ENCODE data around the gene NRXN3. TPM values are rescaled to one million over a fixed set of nuclear protein-coding genes. Genes with fewer than 3 reads are reported as not detected.

Gene NRXN3
- total RNA-seq, result 10.5 to 11.4 TPM (median 10.7 TPM) in 3 replicates

DNA sequence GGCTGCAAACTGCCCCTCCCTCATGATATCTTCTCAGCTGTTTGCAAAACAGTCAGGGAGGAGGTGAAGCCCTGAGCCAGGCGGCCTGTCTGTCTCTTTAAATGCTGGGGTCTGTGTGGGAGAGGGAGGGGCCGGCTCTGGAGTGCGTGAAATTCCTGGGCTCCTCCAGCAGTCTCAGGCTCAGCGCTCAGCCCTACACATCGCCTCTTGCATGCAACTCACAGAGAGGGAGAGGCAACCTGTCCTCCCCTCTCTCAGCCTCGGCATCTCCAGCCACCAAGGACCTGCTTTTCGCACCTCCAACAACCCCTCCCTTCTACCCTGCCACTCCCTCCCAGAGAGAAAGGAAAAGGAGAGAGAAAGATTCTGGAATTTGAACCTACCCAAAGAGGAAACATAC lies at the start of gene NRXN3:
Gene NRXN3 (plus strand): TSS at position 171 of the 400 bp plus-strand sequence. CDS start 72,721 bp downstream, outside the sequence.
- peak within 1 kb of the TSS; percentile 11 for H3K4me3 Mint-ChIP-seq
- peak in 1 of 2 experiments; percentile 59 for DNase-seq (ENCODE audit: low spot score in 2 of 2, unreplicated experiment in 2 of 2)
- H3K27me3 Mint-ChIP-seq (ENCODE audit: low read depth), result peaks cover 61% of the 10 kb centered on the region
- no peak within 1 kb of the TSS for H3K27ac Mint-ChIP-seq
- TF ChIP-seq, protein P1, sequence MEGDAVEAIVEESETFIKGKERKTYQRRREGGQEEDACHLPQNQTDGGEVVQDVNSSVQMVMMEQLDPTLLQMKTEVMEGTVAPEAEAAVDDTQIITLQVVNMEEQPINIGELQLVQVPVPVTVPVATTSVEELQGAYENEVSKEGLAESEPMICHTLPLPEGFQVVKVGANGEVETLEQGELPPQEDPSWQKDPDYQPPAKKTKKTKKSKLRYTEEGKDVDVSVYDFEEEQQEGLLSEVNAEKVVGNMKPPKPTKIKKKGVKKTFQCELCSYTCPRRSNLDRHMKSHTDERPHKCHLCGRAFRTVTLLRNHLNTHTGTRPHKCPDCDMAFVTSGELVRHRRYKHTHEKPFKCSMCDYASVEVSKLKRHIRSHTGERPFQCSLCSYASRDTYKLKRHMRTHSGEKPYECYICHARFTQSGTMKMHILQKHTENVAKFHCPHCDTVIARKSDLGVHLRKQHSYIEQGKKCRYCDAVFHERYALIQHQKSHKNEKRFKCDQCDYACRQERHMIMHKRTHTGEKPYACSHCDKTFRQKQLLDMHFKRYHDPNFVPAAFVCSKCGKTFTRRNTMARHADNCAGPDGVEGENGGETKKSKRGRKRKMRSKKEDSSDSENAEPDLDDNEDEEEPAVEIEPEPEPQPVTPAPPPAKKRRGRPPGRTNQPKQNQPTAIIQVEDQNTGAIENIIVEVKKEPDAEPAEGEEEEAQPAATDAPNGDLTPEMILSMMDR (IDR thresholded peaks at IDR 0.05; ENCODE audit: unreplicated experiment), result no peak
- H3K36me3 Mint-ChIP-seq, result no peaks in the 10 kb centered on the region
- peaks cover 3% of the 10 kb centered on the region for H3K4me1 Mint-ChIP-seq
- no peaks in the 10 kb centered on the region for H3K9me3 Mint-ChIP-seq

DNA sequence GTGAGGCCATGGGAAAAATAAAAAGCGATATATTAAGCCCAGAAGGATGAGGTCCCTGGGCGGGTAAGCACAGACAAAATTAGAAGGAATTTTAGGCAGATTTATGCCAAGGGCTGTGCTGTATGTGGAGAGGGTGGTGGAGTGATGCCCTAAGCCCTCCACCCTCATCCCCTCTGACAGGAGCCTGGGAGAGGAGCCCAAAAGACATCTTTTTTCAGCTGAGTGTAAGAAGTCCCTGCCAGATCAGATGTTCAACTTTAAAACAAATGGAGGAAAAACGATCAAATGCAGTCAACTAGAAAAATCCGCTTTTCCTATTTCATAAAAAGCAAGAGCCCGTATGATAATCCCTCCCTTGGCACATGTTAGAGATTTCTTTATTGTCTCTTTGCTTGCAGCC lies 47.7 kb upstream of the NRXN3 start:
- no peak overlapping the region for H3K4me3 Mint-ChIP-seq
- no peak overlapping the region for H3K27ac Mint-ChIP-seq
- no peak for DNase-seq (ENCODE audit: low spot score in 2 of 2, unreplicated experiment in 2 of 2)
- peaks cover 11% of the 10 kb centered on the region for H3K9me3 Mint-ChIP-seq
- H3K27me3 Mint-ChIP-seq (ENCODE audit: low read depth), result peaks cover 23% of the 10 kb centered on the region
- peaks cover 2% of the 10 kb centered on the region for H3K4me1 Mint-ChIP-seq
- TF ChIP-seq, protein P1 (IDR thresholded peaks at IDR 0.05; ENCODE audit: unreplicated experiment), result no peak
- H3K36me3 Mint-ChIP-seq, result no peaks in the 10 kb centered on the region

DNA sequence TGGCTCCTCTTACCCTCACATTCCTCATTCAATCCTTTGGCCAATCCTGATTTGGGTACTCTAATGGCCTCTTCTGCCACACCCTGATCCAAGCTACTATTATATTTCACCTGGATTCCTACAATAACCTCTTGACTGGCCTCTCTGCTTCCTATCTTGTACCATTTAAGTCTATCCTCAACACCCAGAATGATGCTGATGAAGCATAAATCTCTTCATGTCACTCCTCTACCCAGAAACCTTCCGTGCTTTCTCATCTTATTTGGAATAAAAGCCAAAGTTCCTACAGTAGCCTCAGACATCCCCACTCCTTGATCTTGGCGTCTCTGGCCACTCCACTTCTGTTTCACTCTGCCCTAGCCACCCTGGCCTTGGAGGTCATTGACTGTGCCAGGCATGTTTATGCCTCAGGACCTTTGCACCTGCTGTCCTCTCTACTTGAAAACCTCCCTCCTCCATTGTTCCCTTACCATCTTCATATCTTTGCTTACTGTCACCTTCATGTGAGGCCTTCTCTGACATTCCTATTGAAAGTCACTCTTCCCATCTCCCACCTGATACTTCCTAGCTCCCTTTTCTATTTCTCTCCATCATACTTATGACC lies 46.4 kb upstream of the NRXN3 start:
- H3K9me3 Mint-ChIP-seq, result peaks cover 6% of the 10 kb centered on the region
- H3K4me1 Mint-ChIP-seq, result peaks cover 2% of the 10 kb centered on the region
- no peak for DNase-seq (ENCODE audit: low spot score in 2 of 2, unreplicated experiment in 2 of 2)
- no peaks in the 10 kb centered on the region for H3K36me3 Mint-ChIP-seq
- no peak overlapping the region for H3K4me3 Mint-ChIP-seq
- H3K27me3 Mint-ChIP-seq (ENCODE audit: low read depth), result peaks cover 23% of the 10 kb centered on the region
- TF ChIP-seq, protein P1 (IDR thresholded peaks at IDR 0.05; ENCODE audit: unreplicated experiment), result no peak
- H3K27ac Mint-ChIP-seq, result no peak overlapping the region

DNA sequence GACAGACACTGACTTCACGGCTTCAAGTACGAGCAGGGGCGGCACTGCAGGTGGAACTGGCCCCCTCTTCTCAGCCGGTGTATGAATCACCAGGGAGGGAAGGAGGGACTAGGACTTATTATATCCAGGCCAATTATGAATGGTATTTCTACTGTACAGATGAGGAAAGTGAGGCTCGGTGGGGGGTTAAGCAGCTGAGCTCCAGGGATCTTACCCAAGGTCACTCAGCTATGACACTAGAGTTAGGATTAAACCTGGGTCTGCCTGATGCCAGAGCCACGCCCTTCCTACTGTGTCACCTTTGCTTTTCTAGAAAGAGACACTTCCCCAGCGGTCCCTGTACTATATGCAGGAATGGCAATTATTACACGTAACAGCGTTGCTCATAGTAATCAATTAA lies 42.2 kb upstream of the NRXN3 start:
- peaks cover 2% of the 10 kb centered on the region for H3K4me1 Mint-ChIP-seq

DNA sequence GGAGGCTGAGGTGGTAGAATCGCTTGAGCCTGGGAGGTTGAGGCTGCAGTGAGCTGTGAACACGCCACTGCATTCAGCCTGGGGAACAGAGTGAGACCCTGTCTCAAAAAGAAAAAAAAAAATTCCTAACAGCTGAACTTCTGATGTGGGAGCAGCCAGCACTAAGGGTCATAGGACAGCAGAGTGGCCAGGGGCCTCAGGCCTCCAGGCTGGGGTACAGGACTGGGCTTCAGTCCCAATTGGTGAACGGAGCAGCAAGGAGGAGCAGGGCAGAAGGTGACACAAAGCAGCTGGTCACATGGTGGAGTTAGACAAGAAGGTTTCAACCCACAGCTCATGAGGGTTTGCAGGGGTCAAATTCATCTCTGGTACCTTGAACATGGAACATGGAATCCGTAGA lies 40.8 kb upstream of the NRXN3 start:
- no peak for DNase-seq (ENCODE audit: low spot score in 2 of 2, unreplicated experiment in 2 of 2)
- H3K4me1 Mint-ChIP-seq, result peaks cover 2% of the 10 kb centered on the region

More for the DNA sequence above, 42.2 kb upstream of the NRXN3 start:
- no peaks in the 10 kb centered on the region for H3K9me3 Mint-ChIP-seq
- no peak overlapping the region for H3K4me3 Mint-ChIP-seq
- TF ChIP-seq, protein P1 (IDR thresholded peaks at IDR 0.05; ENCODE audit: unreplicated experiment), result no peak
- H3K36me3 Mint-ChIP-seq, result no peaks in the 10 kb centered on the region
- no peak for DNase-seq (ENCODE audit: low spot score in 2 of 2, unreplicated experiment in 2 of 2)
- no peak overlapping the region for H3K27ac Mint-ChIP-seq
- peaks cover 24% of the 10 kb centered on the region for H3K27me3 Mint-ChIP-seq (ENCODE audit: low read depth)

More for the DNA sequence above, 40.8 kb upstream of the NRXN3 start:
- Mint-ChIP-seq H3K36me3 (no peaks in the 10 kb centered on the region), H3K9me3 (no peaks in the 10 kb centered on the region), H3K27me3 (ENCODE audit: low read depth) (peaks cover 19% of the 10 kb centered on the region), H3K27ac (no peak overlapping the region), H3K4me3 (no peak overlapping the region)
- TF ChIP-seq, protein P1 (IDR thresholded peaks at IDR 0.05; ENCODE audit: unreplicated experiment), result no peak

All from mesothelial cell of epicardium (in vitro differentiated cells).